ENCODE results near the gene NECAB2.
"Not testable (repeated sequence)": the region's sequence is repeated elsewhere in the genome, so short reads cannot be mapped to it uniquely, and the experiment has no call there.

The NECAB2 gene

DNA sequence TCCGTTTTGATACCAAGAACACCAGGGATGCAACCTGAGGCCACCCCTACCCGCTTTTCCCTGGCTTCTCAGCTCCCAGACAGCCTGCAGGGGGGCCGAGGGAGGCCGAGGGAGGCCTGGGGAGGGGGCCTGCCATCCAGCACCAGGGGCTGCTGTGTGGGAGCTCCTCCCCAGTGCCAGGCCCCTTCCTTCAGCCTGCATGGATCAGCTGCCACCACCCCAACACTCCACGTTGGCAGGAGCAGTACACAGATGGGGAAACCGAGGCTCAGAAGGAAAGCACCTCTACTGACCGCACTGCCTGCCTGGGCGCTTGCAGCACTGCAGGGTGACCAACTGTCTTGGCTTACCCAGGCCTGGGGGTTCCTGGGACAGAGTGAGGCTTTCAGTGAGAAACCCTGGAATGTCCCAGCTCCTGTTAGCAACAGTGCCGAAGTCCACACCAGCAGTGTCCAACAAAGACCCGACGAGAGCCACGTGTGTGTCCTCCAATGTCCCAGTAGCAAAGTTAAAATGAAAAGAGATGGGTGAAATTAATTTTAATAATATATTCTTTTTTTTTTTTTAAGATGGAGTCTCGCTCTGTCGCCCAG, 20.3 kb upstream of the NECAB2 start:
- Histone ChIP-seq H3K36me3 (ENCODE audit: control insufficient read depth in 4 of 4, insufficient read depth in 4 of 4, low read length in 3 of 4) (no peaks in the 10 kb centered on the region), H3K27ac (ENCODE audit: insufficient read depth in 1 of 2, low read depth in 1 of 2, low read length in 2 of 2, poor library complexity in 1 of 2, severe bottlenecking in 2 of 2) (no peak overlapping the region), H3K4me1 (ENCODE audit: control extremely low read depth in 1 of 4, control insufficient read depth in 4 of 4, insufficient read depth in 4 of 4, low read length in 3 of 4) (peaks cover 0 to 4% (median 3%) of the 10 kb centered on the region in 4 experiments), H3K4me3 (ENCODE audit: control insufficient read depth in 1 of 7, extremely low read depth in 1 of 7, insufficient read depth in 4 of 7, low read depth in 2 of 7, low read length in 6 of 7) (no peak overlapping the region), H3K27me3 (replicated peaks in 2 of 5; ENCODE audit: control insufficient read depth in 4 of 5, insufficient read depth in 5 of 5, low read length in 4 of 5) (no peaks in the 10 kb centered on the region), H3K9me3 (ENCODE audit: control extremely low read depth in 1 of 5, control insufficient read depth in 4 of 5, insufficient read depth in 2 of 5, low read depth in 1 of 5, low read length in 4 of 5) (no peaks in the 10 kb centered on the region)
- no peak for DNase-seq
- CTCF ChIA-PET: interaction anchor here (1.8 kb wide), 1 partner anchor 9 kb away, joined by 7 read pairs; no protein-coding TSS in a partner anchor
- POLR2A ChIA-PET: no interaction called here
- WGBS (ENCODE audit: insufficient coverage): 97% methylated on average over 5 of the region's 14 CpGs

- Histone ChIP-seq H3K4me3 (ENCODE audit: control insufficient read depth in 1 of 7, extremely low read depth in 1 of 7, insufficient read depth in 4 of 7, low read depth in 2 of 7, low read length in 6 of 7) (no peak overlapping the region), H3K27me3 (replicated peaks in 2 of 5; ENCODE audit: control insufficient read depth in 4 of 5, insufficient read depth in 5 of 5, low read length in 4 of 5) (peaks cover 0 to 11% (median 0%) of the 10 kb centered on the region in 5 experiments), H3K27ac (ENCODE audit: insufficient read depth in 1 of 2, low read depth in 1 of 2, low read length in 2 of 2, poor library complexity in 1 of 2, severe bottlenecking in 2 of 2) (no peak overlapping the region), H3K36me3 (ENCODE audit: control insufficient read depth in 4 of 4, insufficient read depth in 4 of 4, low read length in 3 of 4) (no peaks in the 10 kb centered on the region), H3K9me3 (ENCODE audit: control extremely low read depth in 1 of 5, control insufficient read depth in 4 of 5, insufficient read depth in 2 of 5, low read depth in 1 of 5, low read length in 4 of 5) (no peaks in the 10 kb centered on the region), H3K4me1 (ENCODE audit: control extremely low read depth in 1 of 4, control insufficient read depth in 4 of 4, insufficient read depth in 4 of 4, low read length in 3 of 4) (peaks cover 0 to 17% (median 16%) of the 10 kb centered on the region in 4 experiments)
- ChIA-PET POLR2A (no interaction called here), CTCF (no interaction called here)
- DNase-seq: no peak
- 98% methylated on average over 7 of the region's 13 CpGs for WGBS (ENCODE audit: insufficient coverage)
Observed at GRCh38 chr16:83948914-83949723, 18.9 kb upstream of the NECAB2 start.

DNA sequence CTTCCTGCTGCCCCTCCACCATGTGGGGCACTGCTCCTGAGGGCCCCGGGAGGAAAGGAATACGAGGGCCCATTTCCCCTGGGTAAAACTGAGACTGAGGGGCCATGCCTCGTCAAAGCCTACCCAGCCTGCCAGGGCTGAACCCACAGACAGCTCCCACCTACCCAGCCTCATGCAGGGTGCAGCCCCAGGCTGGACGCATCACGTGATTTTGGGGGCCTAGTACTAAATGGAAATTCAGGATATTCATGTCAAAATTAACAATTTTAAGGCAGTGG, 18.4 kb upstream of the NECAB2 start:
- H3K36me3 ChIP-seq (ENCODE audit: control insufficient read depth in 4 of 4, insufficient read depth in 4 of 4, low read length in 3 of 4): no peaks in the 10 kb centered on the region
- no peak for DNase-seq
- H3K27me3 ChIP-seq (replicated peaks in 2 of 5; ENCODE audit: control insufficient read depth in 4 of 5, insufficient read depth in 5 of 5, low read length in 4 of 5): peaks cover 0 to 13% (median 3%) of the 10 kb centered on the region in 5 experiments
- H3K9me3 ChIP-seq (ENCODE audit: control extremely low read depth in 1 of 5, control insufficient read depth in 4 of 5, insufficient read depth in 2 of 5, low read depth in 1 of 5, low read length in 4 of 5): no peaks in the 10 kb centered on the region
- no peak overlapping the region for H3K27ac ChIP-seq (ENCODE audit: insufficient read depth in 1 of 2, low read depth in 1 of 2, low read length in 2 of 2, poor library complexity in 1 of 2, severe bottlenecking in 2 of 2)
- POLR2A ChIA-PET: no interaction called here
- H3K4me3 ChIP-seq (ENCODE audit: control insufficient read depth in 1 of 7, extremely low read depth in 1 of 7, insufficient read depth in 4 of 7, low read depth in 2 of 7, low read length in 6 of 7): no peak overlapping the region
- CTCF ChIA-PET: no interaction called here
- peaks cover 0 to 20% (median 18%) of the 10 kb centered on the region in 4 experiments for H3K4me1 ChIP-seq (ENCODE audit: control extremely low read depth in 1 of 4, control insufficient read depth in 4 of 4, insufficient read depth in 4 of 4, low read length in 3 of 4)
- WGBS (ENCODE audit: insufficient coverage): 100% methylated on average over 3 of the region's 5 CpGs

GRCh38 chr16:83950862-83951399, 17.1 kb upstream of the NECAB2 start:
- DNase-seq: peak in 2 of 3 donors; percentile 19 to 44
- CTCF ChIA-PET; H3K9me3 ChIP-seq (ENCODE audit: control extremely low read depth in 1 of 5, control insufficient read depth in 4 of 5, insufficient read depth in 2 of 5, low read depth in 1 of 5, low read length in 4 of 5); H3K27ac ChIP-seq (ENCODE audit: insufficient read depth in 1 of 2, low read depth in 1 of 2, low read length in 2 of 2, poor library complexity in 1 of 2, severe bottlenecking in 2 of 2); H3K4me3 ChIP-seq (ENCODE audit: control insufficient read depth in 1 of 7, extremely low read depth in 1 of 7, insufficient read depth in 4 of 7, low read depth in 2 of 7, low read length in 6 of 7); H3K36me3 ChIP-seq (ENCODE audit: control insufficient read depth in 4 of 4, insufficient read depth in 4 of 4, low read length in 3 of 4); POLR2A ChIA-PET: not testable (repeated sequence)
- Histone ChIP-seq H3K27me3 (replicated peaks in 2 of 5; ENCODE audit: control insufficient read depth in 4 of 5, insufficient read depth in 5 of 5, low read length in 4 of 5) (peaks cover 0 to 25% (median 5%) of the 10 kb centered on the region in 5 experiments), H3K4me1 (ENCODE audit: control extremely low read depth in 1 of 4, control insufficient read depth in 4 of 4, insufficient read depth in 4 of 4, low read length in 3 of 4) (peaks cover 0 to 20% (median 18%) of the 10 kb centered on the region in 4 experiments)
- WGBS (ENCODE audit: insufficient coverage): 86% methylated on average over 2 of the region's 10 CpGs

GRCh38 chr16:83951544-83951943, 16.5 kb upstream of the NECAB2 start:
- no peak overlapping the region for H3K27ac ChIP-seq (ENCODE audit: insufficient read depth in 1 of 2, low read depth in 1 of 2, low read length in 2 of 2, poor library complexity in 1 of 2, severe bottlenecking in 2 of 2)
- POLR2A ChIA-PET: no interaction called here
- H3K36me3 ChIP-seq (ENCODE audit: control insufficient read depth in 4 of 4, insufficient read depth in 4 of 4, low read length in 3 of 4): no peaks in the 10 kb centered on the region
- H3K4me3 ChIP-seq (ENCODE audit: control insufficient read depth in 1 of 7, extremely low read depth in 1 of 7, insufficient read depth in 4 of 7, low read depth in 2 of 7, low read length in 6 of 7): no peak overlapping the region
- no peak for DNase-seq
- H3K27me3 ChIP-seq (replicated peaks in 2 of 5; ENCODE audit: control insufficient read depth in 4 of 5, insufficient read depth in 5 of 5, low read length in 4 of 5): peaks cover 0 to 31% (median 5%) of the 10 kb centered on the region in 5 experiments
- peaks cover 0 to 20% (median 18%) of the 10 kb centered on the region in 4 experiments for H3K4me1 ChIP-seq (ENCODE audit: control extremely low read depth in 1 of 4, control insufficient read depth in 4 of 4, insufficient read depth in 4 of 4, low read length in 3 of 4)
- 91% methylated on average over 4 of the region's 8 CpGs for WGBS (ENCODE audit: insufficient coverage)
- H3K9me3 ChIP-seq (ENCODE audit: control extremely low read depth in 1 of 5, control insufficient read depth in 4 of 5, insufficient read depth in 2 of 5, low read depth in 1 of 5, low read length in 4 of 5): no peaks in the 10 kb centered on the region
- CTCF ChIA-PET: no interaction called here

GRCh38 chr16:83952587-83952939, 15.5 kb upstream of the NECAB2 start:
- no peak for DNase-seq
- H3K9me3 ChIP-seq (ENCODE audit: control extremely low read depth in 1 of 5, control insufficient read depth in 4 of 5, insufficient read depth in 2 of 5, low read depth in 1 of 5, low read length in 4 of 5): no peaks in the 10 kb centered on the region
- 29% methylated on average over 6 of the region's 8 CpGs for WGBS (ENCODE audit: insufficient coverage)
- H3K27ac ChIP-seq (ENCODE audit: insufficient read depth in 1 of 2, low read depth in 1 of 2, low read length in 2 of 2, poor library complexity in 1 of 2, severe bottlenecking in 2 of 2): peak overlapping the region in 1 of 2 experiments; percentile 58
- H3K4me1 ChIP-seq (ENCODE audit: control extremely low read depth in 1 of 4, control insufficient read depth in 4 of 4, insufficient read depth in 4 of 4, low read length in 3 of 4): peaks cover 0 to 20% (median 18%) of the 10 kb centered on the region in 4 experiments
- CTCF ChIA-PET: interaction anchor here (1.2 kb wide), 1 partner anchor 43 kb away, joined by 3 read pairs; no protein-coding TSS in a partner anchor
- POLR2A ChIA-PET: no interaction called here
- peak overlapping the region in 2 of 7 experiments; percentile 60 to 63 for H3K4me3 ChIP-seq (ENCODE audit: control insufficient read depth in 1 of 7, extremely low read depth in 1 of 7, insufficient read depth in 4 of 7, low read depth in 2 of 7, low read length in 6 of 7)
- no peaks in the 10 kb centered on the region for H3K36me3 ChIP-seq (ENCODE audit: control insufficient read depth in 4 of 4, insufficient read depth in 4 of 4, low read length in 3 of 4)
- H3K27me3 ChIP-seq (replicated peaks in 2 of 5; ENCODE audit: control insufficient read depth in 4 of 5, insufficient read depth in 5 of 5, low read length in 4 of 5): peaks cover 0 to 31% (median 5%) of the 10 kb centered on the region in 5 experiments
